NCI-H1694 (cell line): Measurements from ENCODE around the gene CFB.
"Not testable (repeated sequence)": the region's sequence is repeated elsewhere in the genome, so short reads cannot be mapped to it uniquely, and the experiment has no call there.

Experiments used
- DNase-seq: peaks from one replicate; lab custom pipeline; 2025; lab: John Stamatoyannopoulos, UW

CFB gene

DNA sequence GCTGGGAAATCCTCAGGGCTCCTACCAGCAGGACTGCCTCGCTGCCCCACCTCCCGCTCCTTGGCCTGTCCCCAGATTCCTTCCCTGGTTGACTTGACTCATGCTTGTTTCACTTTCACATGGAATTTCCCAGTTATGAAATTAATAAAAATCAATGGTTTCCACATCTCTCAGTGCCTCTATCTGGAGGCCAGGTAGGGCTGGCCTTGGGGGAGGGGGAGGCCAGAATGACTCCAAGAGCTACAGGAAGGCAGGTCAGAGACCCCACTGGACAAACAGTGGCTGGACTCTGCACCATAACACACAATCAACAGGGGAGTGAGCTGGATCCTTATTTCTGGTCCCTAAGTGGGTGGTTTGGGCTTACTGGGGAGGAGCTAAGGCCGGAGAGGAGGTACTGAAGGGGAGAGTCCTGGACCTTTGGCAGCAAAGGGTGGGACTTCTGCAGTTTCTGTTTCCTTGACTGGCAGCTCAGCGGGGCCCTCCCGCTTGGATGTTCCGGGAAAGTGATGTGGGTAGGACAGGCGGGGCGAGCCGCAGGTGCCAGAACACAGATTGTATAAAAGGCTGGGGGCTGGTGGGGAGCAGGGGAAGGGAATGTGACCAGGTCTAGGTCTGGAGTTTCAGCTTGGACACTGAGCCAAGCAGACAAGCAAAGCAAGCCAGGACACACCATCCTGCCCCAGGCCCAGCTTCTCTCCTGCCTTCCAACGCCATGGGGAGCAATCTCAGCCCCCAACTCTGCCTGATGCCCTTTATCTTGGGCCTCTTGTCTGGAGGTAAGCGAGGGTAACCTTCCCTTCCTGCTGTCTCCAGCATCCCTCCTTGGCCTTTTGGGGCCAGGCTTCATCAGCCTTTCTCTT, at the start of gene CFB:
CFB (plus strand) TSS at position 589 of the 863 bp plus-strand sequence; CDS start at position 716, 127 bp downstream.
- no peak for DNase-seq

DNA sequence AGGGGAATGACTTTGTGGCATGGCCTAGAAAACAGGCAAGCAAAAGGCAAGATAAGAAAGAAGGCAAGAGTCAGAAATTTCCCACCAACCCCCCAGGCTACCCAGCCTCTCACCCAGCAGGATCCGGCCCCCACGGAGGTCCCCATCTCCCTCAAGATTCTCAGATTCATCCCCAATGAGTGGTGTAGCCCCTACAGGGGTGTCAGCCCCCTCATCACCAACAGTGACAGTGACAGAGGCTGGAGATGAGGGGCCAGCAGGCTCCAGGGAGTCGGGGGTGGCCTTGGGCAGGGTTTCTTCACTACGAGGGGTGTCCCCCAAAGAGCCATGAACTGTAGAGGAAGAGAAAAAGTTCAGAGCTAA, 49.4 kb upstream of the CFB start:
- DNase-seq = no peak

DNA sequence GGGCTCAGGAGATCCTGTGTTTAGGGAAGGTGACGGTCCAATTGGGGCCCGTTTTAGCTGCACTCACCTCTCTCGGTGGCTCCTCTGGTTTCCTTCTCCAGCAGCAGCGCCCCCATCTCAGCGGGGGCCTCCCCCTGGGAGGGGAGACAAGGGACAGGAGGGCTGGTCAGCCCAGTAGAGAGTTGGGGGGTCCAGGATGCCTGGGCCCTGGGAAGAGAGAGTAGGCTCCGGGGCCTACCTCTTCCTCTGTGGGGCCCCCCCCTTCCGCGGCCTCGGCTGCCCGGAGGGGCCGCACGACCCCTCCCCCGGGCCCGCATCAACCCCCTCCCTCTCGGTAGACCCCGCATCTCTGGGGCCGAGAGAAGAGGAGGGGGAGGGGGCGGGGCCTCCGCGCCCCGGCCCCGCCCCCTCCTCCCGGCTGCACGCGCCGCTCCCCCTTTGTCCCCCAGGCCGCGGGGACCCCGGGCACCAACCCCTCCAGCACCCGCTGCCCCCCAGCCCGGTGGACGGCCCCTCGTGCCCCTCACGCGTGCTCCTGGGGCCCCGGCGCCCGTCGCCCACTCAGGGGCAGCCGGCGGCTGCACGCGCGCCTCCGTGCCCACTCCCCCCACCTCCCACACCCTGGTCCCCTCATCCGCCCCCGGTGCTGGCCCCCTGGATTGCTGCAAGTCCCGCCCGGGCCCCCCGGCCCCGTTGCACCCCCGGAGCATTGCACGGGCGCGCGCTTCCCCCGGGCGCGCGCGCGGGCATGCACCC, 48.9 kb upstream of the CFB start:
- DNase-seq = no peak

DNA sequence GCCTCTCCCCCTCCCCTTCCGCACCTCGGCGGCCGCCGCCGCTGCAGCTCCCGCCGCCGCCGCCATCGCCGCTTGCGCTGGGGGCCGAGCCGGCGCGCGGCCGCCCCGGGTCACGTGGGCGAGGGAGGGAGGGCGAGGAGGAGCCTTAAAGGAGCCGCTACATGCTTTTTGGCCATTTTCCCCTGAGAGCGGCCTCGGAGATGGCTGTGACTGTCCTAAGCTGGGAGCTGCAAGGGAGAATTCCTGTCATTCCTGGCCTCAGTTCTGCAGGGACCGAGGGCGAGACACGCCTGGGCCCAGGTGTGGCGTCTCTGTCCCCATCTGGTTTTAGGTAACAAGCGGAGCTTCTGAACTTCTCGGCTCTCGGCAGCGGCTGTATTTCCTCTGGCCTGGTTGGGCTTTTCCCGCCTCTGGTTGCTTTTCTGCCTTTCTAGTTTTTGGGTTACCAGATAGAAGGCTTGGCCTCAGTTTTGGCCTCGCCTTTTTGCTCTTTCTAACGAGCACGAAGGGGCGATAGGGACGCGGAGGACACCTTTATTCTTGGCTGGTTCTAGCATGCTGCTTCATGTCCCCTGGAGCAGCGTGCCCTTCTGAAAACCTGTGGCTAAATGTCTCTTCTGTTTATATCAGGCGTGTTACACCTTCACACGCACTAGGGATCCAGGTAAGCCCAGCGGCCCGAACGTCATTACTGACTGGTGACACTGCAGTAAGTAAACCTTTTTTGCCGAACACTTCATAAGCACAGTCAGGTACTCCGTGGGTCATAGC, 48.1 kb upstream of the CFB start, which contains the start of gene EHMT2:
EHMT2 (minus strand) TSS at position 87 of the 771 bp plus-strand sequence; CDS start at position 66, 21 bp downstream.
- peak; percentile 51 for DNase-seq

DNA sequence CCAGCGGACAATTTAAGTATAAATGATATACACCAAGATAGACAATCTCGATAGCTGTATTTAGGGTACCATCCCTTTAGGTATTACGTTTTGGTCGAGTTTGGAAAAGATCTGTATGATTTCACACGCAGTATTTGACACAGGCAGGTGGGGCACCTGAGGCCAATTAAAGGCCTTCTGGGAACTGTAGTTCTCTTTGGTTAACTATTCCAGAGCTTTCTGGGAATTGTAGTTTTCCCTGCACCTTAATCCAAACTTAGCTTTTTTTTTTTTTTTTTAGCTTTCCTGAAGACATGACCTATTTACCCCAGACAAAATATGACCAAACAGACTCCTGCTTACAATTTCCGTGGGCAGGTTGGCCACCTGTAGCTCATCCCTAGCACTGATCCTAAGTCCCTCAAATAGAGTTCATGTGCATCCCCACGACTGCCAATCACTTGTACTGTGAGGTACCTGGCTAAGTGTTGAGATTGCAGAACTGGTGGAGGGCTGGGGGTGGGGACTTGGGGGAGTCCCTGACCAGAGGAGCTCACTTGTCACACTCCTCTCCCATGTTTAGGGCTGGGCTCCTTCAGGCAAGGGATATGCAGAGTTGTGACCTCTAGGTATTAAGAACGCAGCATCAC, 47.4 kb upstream of the CFB start:
- DNase-seq = peak; percentile 11

DNA sequence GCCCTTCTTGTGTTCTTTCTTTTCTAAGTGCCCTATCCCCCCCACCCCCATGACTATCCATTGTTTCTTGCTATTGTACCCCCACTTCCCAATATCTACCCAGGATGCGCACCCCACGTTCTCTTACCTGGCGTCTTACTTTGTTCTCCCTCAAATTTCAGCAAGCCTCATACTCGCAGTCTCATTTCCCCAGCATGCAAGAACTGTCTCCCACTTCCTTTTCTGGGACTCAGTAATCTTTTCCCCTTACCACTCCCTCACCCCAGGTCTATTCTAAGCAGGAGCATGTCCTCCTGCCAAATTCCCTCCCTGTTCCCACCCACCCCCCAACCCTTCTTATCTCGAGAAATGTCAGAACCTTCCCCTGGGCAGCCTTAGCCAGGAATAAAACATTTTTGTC, 46.7 kb upstream of the CFB start:
- no peak for DNase-seq

DNA sequence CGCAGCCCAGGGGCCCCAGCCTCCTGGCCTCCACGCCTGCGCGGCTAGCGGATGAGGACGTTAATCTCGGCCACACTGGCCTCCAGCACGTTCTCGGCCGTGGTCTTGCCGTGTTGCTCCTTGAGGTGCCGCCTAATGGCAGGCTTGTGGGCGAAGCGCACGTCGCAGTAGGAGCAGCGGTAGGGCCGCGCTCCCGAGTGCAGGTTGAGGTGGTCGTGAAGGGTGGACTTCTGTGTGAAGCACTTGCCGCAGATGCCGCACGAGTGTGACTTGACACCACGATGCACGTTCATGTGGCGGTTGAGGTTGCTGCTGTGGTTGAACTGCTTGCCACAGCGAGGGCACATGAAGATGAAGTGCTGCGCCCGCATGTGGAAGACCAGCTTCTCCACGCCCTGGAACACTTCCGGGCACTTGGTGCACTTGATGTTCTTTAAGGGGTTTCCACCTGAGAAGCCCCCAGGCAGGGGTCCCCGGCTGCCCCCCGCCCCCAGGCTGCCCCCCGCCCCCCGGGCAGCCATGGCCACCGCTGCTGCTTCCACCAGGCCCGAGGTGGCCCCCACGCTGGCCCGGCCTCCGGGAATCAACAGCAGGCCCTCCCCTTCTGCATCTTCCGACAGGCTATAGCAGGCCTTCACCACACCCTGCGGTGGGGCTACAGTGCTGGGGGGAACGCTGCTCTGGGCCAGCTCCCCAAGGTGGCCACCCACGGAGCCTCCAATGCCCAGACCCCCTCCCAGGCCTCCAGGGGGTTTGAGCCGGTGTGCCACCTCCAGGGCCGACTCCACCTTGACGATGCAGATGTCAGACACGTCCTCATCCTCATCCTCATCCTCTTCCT, 45.8 kb upstream of the CFB start:
- no peak for DNase-seq

DNA sequence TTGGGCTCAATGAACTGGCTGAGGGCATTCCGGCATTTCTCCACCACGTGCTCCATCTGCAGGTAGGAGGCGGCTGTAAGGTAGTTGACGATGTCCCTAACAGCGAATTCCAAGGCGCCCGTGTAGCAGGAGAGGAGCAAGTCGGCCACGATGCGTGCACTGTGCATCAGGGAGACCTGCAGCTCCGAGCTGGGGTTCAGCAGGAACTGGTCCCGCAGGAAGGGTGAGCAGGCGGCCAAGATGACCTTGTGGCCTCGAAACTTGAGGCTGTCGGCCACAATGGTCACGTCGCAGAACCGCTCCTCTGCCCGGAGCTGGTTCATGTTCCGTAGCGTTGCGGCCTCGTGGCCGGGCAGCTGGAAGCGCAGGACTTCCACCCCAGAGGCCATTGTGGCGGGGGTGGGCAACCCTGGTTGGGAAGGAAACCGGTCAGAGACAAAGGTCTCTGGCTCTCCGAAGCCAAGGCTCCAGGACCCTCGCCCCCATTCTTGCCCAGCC, 44.9 kb upstream of the CFB start:
- DNase-seq = no peak

DNA sequence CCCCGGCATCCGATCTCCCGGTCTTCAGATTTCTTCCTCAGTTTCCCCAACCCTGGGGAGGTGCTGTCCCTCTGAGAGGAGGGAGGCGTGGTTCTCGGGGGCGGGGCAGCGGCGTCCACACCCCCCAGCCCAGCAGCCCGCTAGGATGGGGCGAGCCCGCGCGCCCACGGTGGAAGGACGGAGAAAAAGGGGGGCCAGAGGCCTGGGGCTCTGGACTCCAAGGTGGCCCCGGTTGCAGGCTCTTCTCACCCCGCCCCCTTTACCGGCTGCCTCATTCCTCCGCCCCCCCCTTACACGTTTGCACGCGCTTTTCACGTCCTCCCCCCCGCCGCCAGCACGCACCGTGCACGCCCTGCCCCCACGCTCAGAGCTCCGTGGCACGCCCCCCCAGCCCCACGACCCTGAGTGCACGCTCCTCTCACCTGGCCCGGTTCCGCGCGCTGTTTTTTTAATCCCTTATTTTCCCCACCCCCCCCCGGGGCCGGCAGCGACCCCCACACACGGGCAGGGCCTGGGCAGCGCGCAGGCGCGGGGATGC, 44.4 kb upstream of the CFB start:
- no peak for DNase-seq

DNA sequence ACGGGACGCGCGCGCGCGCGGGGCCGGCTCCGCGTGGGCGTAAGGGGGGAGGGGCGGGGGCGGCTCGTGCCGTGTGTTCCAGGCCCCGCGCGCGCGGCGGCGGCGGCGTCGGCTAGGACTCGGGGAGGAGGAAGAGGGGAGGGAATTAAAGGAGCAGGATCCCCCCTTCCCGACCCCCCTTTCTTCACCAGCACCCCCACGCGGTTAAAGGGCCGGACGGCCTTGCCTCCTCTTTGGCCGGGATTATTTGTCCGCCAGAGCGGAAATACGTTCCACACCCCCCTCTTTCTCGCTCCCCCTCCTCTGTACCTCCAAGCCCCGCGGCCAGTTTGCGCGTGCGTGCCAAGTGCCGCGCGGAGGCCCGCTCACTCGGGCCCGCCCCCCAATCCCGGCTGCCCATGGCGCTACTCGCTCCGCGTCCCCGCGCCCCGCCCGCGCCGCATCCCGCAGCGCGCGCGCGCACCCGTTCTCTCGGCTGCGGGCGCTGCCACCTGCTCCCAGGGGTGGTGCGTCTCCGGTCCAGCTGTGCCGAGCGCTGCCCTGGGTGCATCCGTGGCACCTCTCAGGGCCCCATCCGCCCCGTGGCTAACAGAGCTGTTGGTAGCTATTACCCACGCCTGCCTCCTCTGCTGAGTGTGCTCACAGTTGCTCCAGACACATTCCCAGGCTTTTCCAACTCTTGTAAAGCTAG, 43.8 kb upstream of the CFB start, which contains the start of gene ZBTB12:
ZBTB12 (minus strand) TSS at position 134 of the 691 bp plus-strand sequence. CDS start 781 bp downstream, outside the sequence.
- peak; percentile 62 for DNase-seq

DNA sequence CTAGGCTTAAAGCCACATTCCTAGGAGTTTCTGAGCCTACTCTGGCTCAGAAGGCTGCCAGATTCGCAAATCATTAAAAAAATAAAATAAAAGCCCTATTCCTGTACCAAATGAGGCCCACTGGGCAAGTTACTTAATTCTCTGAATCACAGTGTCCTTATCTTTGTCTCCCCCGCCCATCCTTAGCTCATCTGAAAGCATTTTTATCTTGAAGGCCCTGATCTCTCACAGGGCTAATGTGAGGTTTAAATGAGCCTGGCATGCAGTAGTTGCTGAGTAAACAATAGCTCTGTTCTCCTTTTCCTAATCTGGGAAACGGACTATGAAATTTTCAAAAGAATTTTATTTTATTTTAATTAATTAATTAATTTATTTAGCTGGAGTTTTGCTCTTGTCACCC, 41.9 kb upstream of the CFB start:
- DNase-seq = no peak

DNA sequence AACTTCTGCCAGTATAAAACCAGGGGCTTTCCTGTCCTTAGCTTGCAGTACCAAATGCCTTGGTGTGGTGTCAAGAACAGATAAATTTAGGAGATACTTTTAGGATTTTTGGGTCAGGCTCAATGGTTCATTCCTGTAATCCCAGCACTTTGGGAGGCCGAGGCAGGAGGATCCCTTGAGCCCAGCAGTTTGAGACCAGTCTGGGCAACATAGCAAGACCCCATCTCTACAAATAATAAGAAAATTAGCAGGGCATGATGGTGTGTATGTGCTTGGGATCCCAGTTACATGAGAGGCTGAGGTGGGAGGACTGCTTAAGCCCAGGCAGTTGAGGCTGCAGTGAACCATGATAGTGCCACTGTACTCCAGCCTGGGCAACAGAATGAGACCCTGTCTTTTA, 40.9 kb upstream of the CFB start:
- DNase-seq = no peak

DNA sequence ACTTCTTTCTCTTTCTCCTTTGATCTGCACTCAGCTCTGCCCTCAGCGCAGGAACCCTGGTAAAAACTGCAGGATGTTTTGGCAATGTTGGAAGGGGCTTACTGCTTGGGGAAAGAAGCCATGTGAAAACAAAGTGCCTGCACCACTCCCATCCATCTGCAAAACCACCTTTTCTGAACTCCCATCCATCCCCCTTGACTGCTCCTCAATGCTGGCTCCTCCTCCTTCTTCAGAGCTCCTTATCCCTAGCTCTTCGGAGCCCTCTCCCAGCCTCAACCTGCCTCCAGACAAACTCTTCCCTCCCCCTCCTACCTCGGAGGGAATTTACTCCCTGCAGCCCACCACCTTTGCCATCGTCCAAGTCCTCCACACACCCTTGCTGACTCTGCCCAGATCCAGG, 39.8 kb upstream of the CFB start:
- DNase-seq = no peak

DNA sequence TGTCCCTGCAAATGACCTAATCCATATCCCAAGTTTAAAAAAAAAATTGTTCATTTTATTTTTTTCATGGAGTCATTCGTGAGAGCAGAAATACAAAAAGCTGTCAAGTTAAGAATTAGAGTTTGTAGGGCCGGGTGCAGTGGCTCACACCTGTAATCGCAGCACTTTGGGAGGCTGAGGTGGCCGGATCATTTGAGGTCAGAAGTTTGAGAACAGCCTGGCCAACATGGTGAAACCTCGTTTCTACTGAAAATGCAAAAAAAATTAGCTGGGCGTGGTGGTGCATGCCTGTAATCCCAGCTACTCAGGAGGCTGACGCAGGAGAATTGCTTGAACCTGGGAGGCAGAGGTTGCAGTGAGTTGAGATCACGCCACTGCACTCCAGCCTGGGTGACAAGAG, 39.2 kb upstream of the CFB start:
- DNase-seq = not testable (repeated sequence)

DNA sequence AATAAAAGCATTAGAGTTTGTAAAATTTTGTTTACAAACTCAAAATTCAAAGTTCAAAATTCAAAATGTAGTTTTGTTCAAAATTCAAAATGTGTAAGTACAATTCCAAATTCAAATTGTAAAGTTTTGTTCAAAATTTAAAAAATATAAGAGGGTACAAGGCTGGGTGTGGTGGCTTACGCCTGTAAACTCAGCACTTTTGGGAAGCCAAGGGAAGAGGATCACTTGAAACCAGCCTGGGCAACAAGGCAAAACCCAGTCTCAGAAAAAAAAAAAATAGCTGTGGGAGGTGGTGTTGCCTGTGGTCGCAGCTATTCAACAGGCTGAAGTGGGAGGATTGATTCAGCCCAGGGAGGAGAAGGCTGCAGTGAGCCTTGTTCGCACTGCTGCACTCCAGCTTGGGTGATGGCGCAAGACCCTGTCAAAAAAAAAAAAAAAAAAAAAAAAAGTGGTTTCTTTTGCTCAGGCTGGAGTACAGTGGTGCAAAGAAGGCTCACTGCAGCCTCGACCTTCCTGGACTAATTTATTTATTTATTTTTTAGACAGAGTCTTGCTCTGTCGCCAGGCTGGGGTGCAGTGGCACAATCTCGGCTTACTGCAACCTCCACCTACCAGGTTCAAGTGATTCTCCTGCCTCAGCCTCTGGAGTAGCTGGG, 38.6 kb upstream of the CFB start:
- no peak for DNase-seq

DNA sequence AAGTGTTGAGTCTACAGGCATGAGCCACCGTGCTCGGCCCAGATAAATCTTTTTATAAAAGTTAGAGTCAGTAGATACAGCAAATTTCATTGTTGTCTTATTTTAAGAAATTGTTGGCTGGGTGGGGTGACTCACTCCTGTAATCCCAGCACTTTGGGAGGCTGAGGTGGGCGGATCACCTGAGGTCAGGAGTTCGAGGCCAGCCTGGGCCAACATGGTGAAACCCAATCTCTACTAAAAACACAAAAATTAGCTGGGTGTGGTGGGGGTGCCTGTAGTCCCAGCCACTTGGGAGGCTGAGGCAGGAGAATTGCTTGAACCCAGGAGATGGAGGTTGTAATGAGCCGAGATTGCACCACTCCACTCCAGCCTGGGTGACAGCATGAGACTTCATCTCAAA, 37.6 kb upstream of the CFB start:
- DNase-seq = not testable (repeated sequence)

DNA sequence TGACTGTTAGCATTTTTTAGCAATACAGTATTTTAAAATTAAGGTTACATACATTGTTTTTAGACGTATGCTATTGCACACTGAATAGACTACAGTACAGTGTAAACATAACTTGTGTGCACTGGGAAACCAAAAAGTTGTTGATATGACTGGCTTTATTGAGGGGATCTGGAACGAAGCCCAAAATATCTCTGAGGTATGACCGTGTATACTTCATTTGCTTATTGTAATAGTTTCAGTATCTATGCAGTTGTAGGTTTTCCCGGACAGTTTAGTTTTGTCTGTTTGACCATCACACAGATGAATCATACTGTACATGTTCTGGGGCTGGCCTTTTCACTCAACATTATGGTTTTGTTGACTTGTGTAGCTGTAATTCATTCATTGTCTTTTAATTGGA, 37.1 kb upstream of the CFB start:
- DNase-seq = no peak

DNA sequence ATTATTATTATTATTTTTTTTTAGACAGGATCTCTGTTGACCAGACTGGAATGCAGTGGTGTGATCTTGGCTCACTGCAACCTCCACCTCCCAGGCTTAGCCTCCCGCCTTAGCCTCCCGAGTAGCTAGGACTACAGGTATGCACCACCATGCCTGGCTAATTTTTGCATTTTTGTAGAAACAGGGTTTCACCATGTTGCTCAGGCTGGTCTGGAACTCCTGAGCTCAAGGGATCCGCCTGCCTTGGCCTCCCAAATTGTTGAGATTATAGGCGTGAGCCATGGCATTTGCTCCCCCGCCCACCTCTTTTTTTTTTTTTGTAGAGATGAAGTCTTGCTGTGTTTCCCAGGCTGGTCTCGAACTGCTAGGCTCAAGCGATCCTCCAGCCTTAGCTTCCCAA, 36.6 kb upstream of the CFB start:
- not testable (repeated sequence) for DNase-seq
